Measurements from ENCODE around the gene IZUMO2. TPM values are rescaled to one million over a fixed set of nuclear protein-coding genes. Genes with fewer than 3 reads are reported as not detected.

Gene IZUMO2
- total RNA-seq, 1 experiment from 2014 or later: not detected

DNA sequence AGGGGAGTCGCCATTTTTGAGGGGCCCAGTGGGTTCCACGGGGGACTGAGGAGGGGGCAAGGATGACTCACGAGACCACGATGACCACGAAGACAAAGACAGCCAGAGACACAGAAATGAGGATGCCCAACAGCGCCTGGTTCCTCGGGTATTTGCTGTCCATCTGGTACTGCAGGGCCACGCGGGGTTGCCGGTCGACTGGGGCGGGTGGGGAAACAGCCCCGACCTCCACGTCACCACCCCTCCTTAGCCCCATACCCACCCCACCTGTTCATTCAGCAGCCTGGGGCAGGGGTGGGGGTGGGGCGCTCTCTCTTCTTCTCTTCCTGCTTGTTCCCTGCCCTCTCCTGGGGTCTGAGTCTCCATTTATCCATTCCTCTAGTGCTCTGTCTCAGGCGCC, 8.6 kb downstream of the IZUMO2 start:
- ChIA-PET CTCF (no interaction called here), POLR2A (no interaction called here)
- in situ Hi-C loops (cut with HindIII; ENCODE audit: low pct_unique_long_range_greater_than_20kb, low sequenced_read_pairs): no loop called here
- intact Hi-C loops (cut with micrococcal nuclease; ENCODE audit: unreplicated experiment): no loop called here
- ATAC-seq (no peak), DNase-seq (ENCODE audit: low read depth, low spot score) (no peak)
- H3K27ac ChIP-seq (ENCODE audit: low read length): no peak overlapping the region
- no peaks in the 10 kb centered on the region for H3K36me3 ChIP-seq (ENCODE audit: control insufficient read depth, insufficient read depth, low read length)
- TF ChIP-seq, protein P1, sequence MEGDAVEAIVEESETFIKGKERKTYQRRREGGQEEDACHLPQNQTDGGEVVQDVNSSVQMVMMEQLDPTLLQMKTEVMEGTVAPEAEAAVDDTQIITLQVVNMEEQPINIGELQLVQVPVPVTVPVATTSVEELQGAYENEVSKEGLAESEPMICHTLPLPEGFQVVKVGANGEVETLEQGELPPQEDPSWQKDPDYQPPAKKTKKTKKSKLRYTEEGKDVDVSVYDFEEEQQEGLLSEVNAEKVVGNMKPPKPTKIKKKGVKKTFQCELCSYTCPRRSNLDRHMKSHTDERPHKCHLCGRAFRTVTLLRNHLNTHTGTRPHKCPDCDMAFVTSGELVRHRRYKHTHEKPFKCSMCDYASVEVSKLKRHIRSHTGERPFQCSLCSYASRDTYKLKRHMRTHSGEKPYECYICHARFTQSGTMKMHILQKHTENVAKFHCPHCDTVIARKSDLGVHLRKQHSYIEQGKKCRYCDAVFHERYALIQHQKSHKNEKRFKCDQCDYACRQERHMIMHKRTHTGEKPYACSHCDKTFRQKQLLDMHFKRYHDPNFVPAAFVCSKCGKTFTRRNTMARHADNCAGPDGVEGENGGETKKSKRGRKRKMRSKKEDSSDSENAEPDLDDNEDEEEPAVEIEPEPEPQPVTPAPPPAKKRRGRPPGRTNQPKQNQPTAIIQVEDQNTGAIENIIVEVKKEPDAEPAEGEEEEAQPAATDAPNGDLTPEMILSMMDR (IDR thresholded peaks at IDR 0.05): no peak
- no peak for TF ChIP-seq SIN3A (IDR thresholded peaks at IDR 0.05; ENCODE audit: borderline replicate concordance, insufficient read depth, low read depth, low read length)
- no peak for TF ChIP-seq POLR2AphosphoS5 (IDR thresholded peaks at IDR 0.05; ENCODE audit: low read depth, low read length)
- TF ChIP-seq, protein P2, sequence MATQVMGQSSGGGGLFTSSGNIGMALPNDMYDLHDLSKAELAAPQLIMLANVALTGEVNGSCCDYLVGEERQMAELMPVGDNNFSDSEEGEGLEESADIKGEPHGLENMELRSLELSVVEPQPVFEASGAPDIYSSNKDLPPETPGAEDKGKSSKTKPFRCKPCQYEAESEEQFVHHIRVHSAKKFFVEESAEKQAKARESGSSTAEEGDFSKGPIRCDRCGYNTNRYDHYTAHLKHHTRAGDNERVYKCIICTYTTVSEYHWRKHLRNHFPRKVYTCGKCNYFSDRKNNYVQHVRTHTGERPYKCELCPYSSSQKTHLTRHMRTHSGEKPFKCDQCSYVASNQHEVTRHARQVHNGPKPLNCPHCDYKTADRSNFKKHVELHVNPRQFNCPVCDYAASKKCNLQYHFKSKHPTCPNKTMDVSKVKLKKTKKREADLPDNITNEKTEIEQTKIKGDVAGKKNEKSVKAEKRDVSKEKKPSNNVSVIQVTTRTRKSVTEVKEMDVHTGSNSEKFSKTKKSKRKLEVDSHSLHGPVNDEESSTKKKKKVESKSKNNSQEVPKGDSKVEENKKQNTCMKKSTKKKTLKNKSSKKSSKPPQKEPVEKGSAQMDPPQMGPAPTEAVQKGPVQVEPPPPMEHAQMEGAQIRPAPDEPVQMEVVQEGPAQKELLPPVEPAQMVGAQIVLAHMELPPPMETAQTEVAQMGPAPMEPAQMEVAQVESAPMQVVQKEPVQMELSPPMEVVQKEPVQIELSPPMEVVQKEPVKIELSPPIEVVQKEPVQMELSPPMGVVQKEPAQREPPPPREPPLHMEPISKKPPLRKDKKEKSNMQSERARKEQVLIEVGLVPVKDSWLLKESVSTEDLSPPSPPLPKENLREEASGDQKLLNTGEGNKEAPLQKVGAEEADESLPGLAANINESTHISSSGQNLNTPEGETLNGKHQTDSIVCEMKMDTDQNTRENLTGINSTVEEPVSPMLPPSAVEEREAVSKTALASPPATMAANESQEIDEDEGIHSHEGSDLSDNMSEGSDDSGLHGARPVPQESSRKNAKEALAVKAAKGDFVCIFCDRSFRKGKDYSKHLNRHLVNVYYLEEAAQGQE (IDR thresholded peaks at IDR 0.05; ENCODE audit: insufficient read depth in 1 of 2, low read depth in 2 of 2, low read length in 1 of 2): no peak
- no peak for TF ChIP-seq TCF7L2 (IDR thresholded peaks at IDR 0.05; ENCODE audit: low read depth, low read length)
- H3K27me3 ChIP-seq (ENCODE audit: control insufficient read depth, insufficient read depth, low read length): peaks cover 2% of the 10 kb centered on the region; the same call in 1 of the 2 replicates
- no peak overlapping the region for H3K4me3 ChIP-seq (ENCODE audit: low read depth in 2 of 2, low read length in 2 of 2)
- no peaks in the 10 kb centered on the region for H3K4me1 ChIP-seq (ENCODE audit: control insufficient read depth, insufficient read depth, low read length)
- no peaks in the 10 kb centered on the region for H3K9me3 ChIP-seq (ENCODE audit: control insufficient read depth, insufficient read depth, low read depth, low read length)
- BruUV-seq (replicated peaks): no TSS peak

GRCh38 chr19:50152578-50152977, 10.5 kb downstream of the IZUMO2 start:
- peaks cover 2% of the 10 kb centered on the region; the same call in 1 of the 2 replicates for H3K27me3 ChIP-seq (ENCODE audit: control insufficient read depth, insufficient read depth, low read length)
- no peaks in the 10 kb centered on the region for H3K9me3 ChIP-seq (ENCODE audit: control insufficient read depth, insufficient read depth, low read depth, low read length)
- no peak overlapping the region for H3K27ac ChIP-seq (ENCODE audit: low read length)
- DNase-seq (ENCODE audit: low read depth, low spot score) (no peak), ATAC-seq (no peak)
- H3K36me3 ChIP-seq (ENCODE audit: control insufficient read depth, insufficient read depth, low read length): no peaks in the 10 kb centered on the region
- CTCF ChIA-PET: no interaction called here
- no peak overlapping the region for H3K4me3 ChIP-seq (ENCODE audit: low read depth in 2 of 2, low read length in 2 of 2)
- POLR2A ChIA-PET: no interaction called here
- H3K4me1 ChIP-seq (ENCODE audit: control insufficient read depth, insufficient read depth, low read length): no peaks in the 10 kb centered on the region
- intact Hi-C loops (cut with micrococcal nuclease; ENCODE audit: unreplicated experiment): no loop called here
- TF ChIP-seq, protein P1 (IDR thresholded peaks at IDR 0.05): no peak
- no peak for TF ChIP-seq POLR2AphosphoS5 (IDR thresholded peaks at IDR 0.05; ENCODE audit: low read depth, low read length)
- no peak for TF ChIP-seq TCF7L2 (IDR thresholded peaks at IDR 0.05; ENCODE audit: low read depth, low read length)
- no peak for TF ChIP-seq SIN3A (IDR thresholded peaks at IDR 0.05; ENCODE audit: borderline replicate concordance, insufficient read depth, low read depth, low read length)
- TF ChIP-seq, protein P2 (IDR thresholded peaks at IDR 0.05; ENCODE audit: insufficient read depth in 1 of 2, low read depth in 2 of 2, low read length in 1 of 2): no peak
- in situ Hi-C loops (cut with HindIII; ENCODE audit: low pct_unique_long_range_greater_than_20kb, low sequenced_read_pairs): no loop called here
- BruUV-seq (replicated peaks): no TSS peak

Measured in Panc1 (cell line).